Motor neuron (in vitro differentiated cells): ENCODE measurements around the gene ATIC. TPM values are rescaled to one million over a fixed set of nuclear protein-coding genes. Genes with fewer than 3 reads are reported as not detected.
A peak's percentile ranks its signal among the peaks of the same experiment; 100 is the strongest.
"Not testable (repeated sequence)": the region's sequence is repeated elsewhere in the genome, so short reads cannot be mapped to it uniquely, and the experiment has no call there.

Experiments used
- ATAC-seq, 8 experiments: fragments of 200-7000 bp; cut with Tn5 transposase; replicated peaks in 6 of 8; 2 replicates each; pipeline ENCODE4 v1.8.0; 2021; ENCODE audit warnings: mild to moderate bottlenecking in 8 of 8, moderate library complexity in 8 of 8
- H3K27ac ChIP-seq, 2 donors: fragments of 250-450 bp; sonication (Bioruptor Pico); 2 replicates each; pipeline ENCODE4 v1.9.0; 2021; ENCODE audit warnings: antibody characterized with exemption in 2 of 2, mild to moderate bottlenecking in 2 of 2, moderate library complexity in 1 of 2
- H3K4me1 ChIP-seq, 2 donors: fragments of 250-450 bp; sonication (Bioruptor Pico); replicated peaks in 1 of 2; 2 replicates each; pipeline ENCODE4 v1.6.1; 2021; ENCODE audit warnings: antibody characterized with exemption in 2 of 2, mild to moderate bottlenecking in 2 of 2, moderate library complexity in 1 of 2
- H3K4me3 ChIP-seq, 5 donors: fragments of 250-450 bp; sonication (Bioruptor Pico); 2 replicates each; pipeline ENCODE4 v1.9.0; 2021; ENCODE audit warnings: antibody characterized with exemption in 5 of 5, mild to moderate bottlenecking in 5 of 5, moderate library complexity in 4 of 5
- WGBS, 10 experiments: fragments of 450-650 bp; shearing (Covaris generic); methylation state at CpG; one replicate each; pipeline ENCODE4 v1.0.0; 2022; 5-methylcytosine and 5-hydroxymethylcytosine counted together
- in situ Hi-C, 9 experiments: fragments of 400-800 bp; cut with MboI; loops; one replicate each; pipeline ENCODE4 v1.15.0; 2021; ENCODE audit warnings: low sequenced_read_pairs in 9 of 9, low pct_unique_long_range_greater_than_20kb in 2 of 9; ENCODE audit not compliant: unreplicated experiment in 9 of 9
- total RNA-seq, 8 experiments: library from RNA; unstranded; fragments of 300-600 nt; gene quantifications; 2 replicates each; pipeline versions ENCODE4 v1.2.3 to v1.2.4, GENCODE V29; 2022

The ATIC gene
- total RNA-seq, 8 experiments from 2014 or later = 15.4 to 241 (median 74.6) TPM

DNA sequence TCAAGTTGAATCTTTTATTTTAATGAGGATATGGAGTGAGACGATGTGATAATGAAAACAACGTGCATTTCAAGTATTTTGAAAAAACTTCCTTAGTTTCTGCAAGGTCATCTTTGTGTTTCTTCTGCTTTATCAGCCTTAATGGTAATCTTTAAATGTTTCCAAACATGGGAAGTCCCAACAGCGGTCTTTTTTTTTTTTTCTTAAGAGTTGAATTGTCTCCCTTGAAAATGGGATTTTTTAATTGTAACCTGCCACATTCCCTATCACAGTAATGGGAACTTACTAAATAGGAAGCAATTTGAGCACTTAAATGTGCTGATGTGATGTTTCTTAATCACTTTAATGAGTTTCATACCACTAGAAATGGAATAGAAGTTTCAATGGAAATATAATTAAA is 45.8 kb downstream of the ATIC start:
- Histone ChIP-seq H3K27ac (no peak overlapping the region), H3K4me1 (no peaks in the 10 kb centered on the region), H3K4me3 (no peak overlapping the region)
- in situ Hi-C loops = no loop called here
- WGBS, 10 experiments = 0 to 100% (median 75%) methylated on average over 2 to 3 of the region's 3 CpGs
- ATAC-seq = peak in 3 of 8 experiments; percentile 6 to 37 (median 7)

DNA sequence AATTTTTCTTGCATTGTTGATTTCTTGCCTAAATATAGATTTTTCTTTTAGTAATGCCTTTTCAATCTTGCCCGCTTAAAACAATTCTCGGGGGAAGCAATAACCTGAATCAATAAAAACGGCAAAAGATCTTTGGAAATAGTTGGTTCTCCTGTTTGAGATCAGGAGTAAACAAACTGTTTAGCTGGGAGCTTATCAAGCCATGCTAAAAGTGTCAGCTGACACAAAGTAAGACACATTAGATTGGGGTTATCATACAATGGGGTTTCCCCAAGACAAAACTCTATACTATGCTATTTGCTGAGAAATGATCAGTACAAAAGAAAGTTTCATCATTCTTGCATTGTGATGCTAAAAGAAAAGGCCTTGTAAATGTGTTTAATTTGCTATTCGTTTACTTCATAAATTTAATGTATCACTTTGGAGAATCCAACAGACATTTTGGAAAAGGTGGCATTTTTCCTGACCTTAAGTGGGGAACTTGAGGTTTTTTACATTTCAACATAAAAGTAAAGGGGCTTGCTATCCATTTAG is 46.5 kb downstream of the ATIC start:
- H3K4me3 ChIP-seq = no peak overlapping the region
- no peaks in the 10 kb centered on the region for H3K4me1 ChIP-seq
- H3K27ac ChIP-seq = no peak overlapping the region
- no peak for ATAC-seq
- WGBS, 10 experiments = 76 to 100% (median 86%) methylated on average over 1 to 4 of the region's 4 CpGs
- in situ Hi-C loops = no loop called here

GRCh38 chr2:215358891-215359575 is 47.2 kb downstream of the ATIC start:
- ATAC-seq = no peak
- Histone ChIP-seq H3K27ac (no peak overlapping the region), H3K4me3 (no peak overlapping the region), H3K4me1 (no peaks in the 10 kb centered on the region)
- WGBS, 10 experiments = 76 to 99% (median 93%) methylated on average over 2 to 13 of the region's 15 CpGs; no CpG with 5 or more reads in 2 of the 10 experiments
- in situ Hi-C loops = no loop called here

- no peak overlapping the region for H3K27ac ChIP-seq
- no peak overlapping the region for H3K4me3 ChIP-seq
- no peak for ATAC-seq
- 83 to 100% (median 100%) methylated on average over 1 of the region's 1 CpG; no CpG with 5 or more reads in 3 of the 10 experiments for WGBS, 10 experiments
- no peaks in the 10 kb centered on the region for H3K4me1 ChIP-seq
- in situ Hi-C loops = no loop called here
Measured at GRCh38 chr2:215359576-215359922, 47.7 kb downstream of the ATIC start.

GRCh38 chr2:215360059-215360458 is 48.2 kb downstream of the ATIC start:
- in situ Hi-C loops, H3K4me3 ChIP-seq, H3K4me1 ChIP-seq, H3K27ac ChIP-seq, ATAC-seq: not testable (repeated sequence)
- 88 to 100% (median 100%) methylated on average over 1 to 2 of the region's 3 CpGs; no CpG with 5 or more reads in 3 of the 10 experiments for WGBS, 10 experiments

- in situ Hi-C loops = no loop called here
- Histone ChIP-seq H3K27ac (no peak overlapping the region), H3K4me1 (no peaks in the 10 kb centered on the region), H3K4me3 (no peak overlapping the region)
- 65 to 100% (median 100%) methylated on average over 1 to 2 of the region's 2 CpGs; no CpG with 5 or more reads in 3 of the 10 experiments for WGBS, 10 experiments
- no peak for ATAC-seq
Measured at GRCh38 chr2:215360596-215360995, 48.7 kb downstream of the ATIC start.

- H3K4me3 ChIP-seq = no peak overlapping the region
- in situ Hi-C loops = no loop called here
- ATAC-seq = no peak
- 75 to 100% (median 92%) methylated on average over 1 to 4 of the region's 4 CpGs; no CpG with 5 or more reads in 1 of the 10 experiments for WGBS, 10 experiments
- H3K27ac ChIP-seq = no peak overlapping the region
- H3K4me1 ChIP-seq = no peaks in the 10 kb centered on the region
Measured at GRCh38 chr2:215361211-215361875, 49.5 kb downstream of the ATIC start.

- no peak for ATAC-seq
- Histone ChIP-seq H3K27ac (no peak overlapping the region), H3K4me3 (no peak overlapping the region), H3K4me1 (no peaks in the 10 kb centered on the region)
- in situ Hi-C loops = no loop called here
- WGBS, 10 experiments = 67 to 100% (median 90%) methylated on average over 1 to 6 of the region's 6 CpGs; no CpG with 5 or more reads in 1 of the 10 experiments
Measured at GRCh38 chr2:215361876-215362561, 50.2 kb downstream of the ATIC start.

DNA sequence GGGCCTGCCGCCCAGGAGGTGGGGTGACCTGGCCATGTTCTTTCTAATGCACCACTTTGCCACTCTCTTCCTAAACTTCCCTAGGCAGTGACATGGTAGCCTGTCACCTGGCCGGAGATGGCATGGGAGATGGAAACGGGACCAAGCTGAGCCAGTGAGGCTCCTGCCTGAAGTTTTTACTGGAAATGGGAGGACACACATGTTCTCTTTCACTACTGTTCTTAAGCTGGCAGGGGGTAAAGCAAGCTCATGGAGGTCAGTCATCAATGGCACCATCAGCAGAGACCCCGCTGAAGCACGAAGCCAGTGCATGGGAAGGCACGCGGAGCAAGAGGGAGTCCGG is 50.7 kb downstream of the ATIC start:
- no peak for ATAC-seq
- Histone ChIP-seq H3K27ac (no peak overlapping the region), H3K4me1 (no peaks in the 10 kb centered on the region), H3K4me3 (no peak overlapping the region)
- WGBS, 10 experiments = 80 to 100% (median 96%) methylated on average over 1 to 5 of the region's 8 CpGs; no CpG with 5 or more reads in 1 of the 10 experiments
- in situ Hi-C loops = no loop called here

DNA sequence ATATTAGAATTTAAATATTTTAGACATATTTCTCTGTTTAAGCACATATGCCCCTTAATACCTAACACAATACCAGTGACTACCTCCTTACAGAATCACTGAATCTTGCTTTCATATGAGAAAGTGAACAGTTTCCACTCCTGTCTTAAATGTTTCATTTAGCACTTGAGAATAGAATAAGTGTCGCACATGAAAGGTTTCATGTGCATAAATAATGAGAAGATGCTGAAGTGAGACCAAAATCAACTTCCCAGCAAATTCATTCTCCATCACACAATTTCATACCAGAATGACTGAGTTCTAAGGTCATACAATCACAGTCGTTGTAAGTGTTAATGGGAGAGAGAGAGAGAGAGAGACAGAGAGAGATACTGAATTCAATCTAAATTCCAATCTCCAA is 51.2 kb downstream of the ATIC start:
- Histone ChIP-seq H3K27ac (no peak overlapping the region), H3K4me3 (no peak overlapping the region), H3K4me1 (no peaks in the 10 kb centered on the region)
- ATAC-seq = no peak
- 79 to 100% (median 87%) methylated on average over 1 to 2 of the region's 2 CpGs for WGBS, 10 experiments
- in situ Hi-C loops = no loop called here

DNA sequence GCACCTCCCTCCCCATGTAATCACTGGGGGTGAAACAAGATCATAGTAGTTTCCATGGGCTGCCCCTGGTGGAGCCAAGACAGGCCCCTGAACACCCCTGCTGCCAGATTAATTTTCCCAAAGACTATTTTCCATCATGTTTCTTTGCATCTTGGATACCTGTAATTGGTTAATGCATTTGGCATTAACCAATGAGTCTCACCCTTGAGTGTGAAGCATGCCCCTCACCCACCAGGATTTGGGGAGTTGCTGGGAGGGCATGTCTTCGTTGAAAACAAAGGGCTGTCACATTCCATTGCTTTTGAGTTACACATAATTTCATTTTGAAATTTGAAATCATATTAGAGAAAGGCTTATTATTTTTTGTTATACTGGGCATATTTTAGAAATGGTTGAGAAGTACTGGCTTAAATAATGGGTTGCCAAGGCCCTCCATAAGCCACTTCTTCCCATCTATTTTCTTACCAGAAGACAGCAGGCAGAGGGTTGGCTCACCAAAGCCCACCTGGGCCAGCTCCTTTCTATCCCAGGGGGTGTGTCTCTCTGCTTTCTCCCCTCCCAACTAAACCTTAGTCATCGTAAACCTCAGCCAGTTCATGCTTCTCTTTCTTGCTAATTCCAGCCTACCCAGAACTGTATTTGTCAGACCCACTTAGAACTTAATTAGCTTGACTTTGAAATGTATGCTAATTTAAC is 51.8 kb downstream of the ATIC start:
- H3K4me1 ChIP-seq = no peaks in the 10 kb centered on the region
- 80 to 100% (median 94%) methylated on average over 1 to 2 of the region's 2 CpGs; no CpG with 5 or more reads in 3 of the 10 experiments for WGBS, 10 experiments
- no peak overlapping the region for H3K4me3 ChIP-seq
- in situ Hi-C loops = no loop called here
- ATAC-seq = peak in 1 of 8 experiments; percentile 43
- H3K27ac ChIP-seq = no peak overlapping the region

DNA sequence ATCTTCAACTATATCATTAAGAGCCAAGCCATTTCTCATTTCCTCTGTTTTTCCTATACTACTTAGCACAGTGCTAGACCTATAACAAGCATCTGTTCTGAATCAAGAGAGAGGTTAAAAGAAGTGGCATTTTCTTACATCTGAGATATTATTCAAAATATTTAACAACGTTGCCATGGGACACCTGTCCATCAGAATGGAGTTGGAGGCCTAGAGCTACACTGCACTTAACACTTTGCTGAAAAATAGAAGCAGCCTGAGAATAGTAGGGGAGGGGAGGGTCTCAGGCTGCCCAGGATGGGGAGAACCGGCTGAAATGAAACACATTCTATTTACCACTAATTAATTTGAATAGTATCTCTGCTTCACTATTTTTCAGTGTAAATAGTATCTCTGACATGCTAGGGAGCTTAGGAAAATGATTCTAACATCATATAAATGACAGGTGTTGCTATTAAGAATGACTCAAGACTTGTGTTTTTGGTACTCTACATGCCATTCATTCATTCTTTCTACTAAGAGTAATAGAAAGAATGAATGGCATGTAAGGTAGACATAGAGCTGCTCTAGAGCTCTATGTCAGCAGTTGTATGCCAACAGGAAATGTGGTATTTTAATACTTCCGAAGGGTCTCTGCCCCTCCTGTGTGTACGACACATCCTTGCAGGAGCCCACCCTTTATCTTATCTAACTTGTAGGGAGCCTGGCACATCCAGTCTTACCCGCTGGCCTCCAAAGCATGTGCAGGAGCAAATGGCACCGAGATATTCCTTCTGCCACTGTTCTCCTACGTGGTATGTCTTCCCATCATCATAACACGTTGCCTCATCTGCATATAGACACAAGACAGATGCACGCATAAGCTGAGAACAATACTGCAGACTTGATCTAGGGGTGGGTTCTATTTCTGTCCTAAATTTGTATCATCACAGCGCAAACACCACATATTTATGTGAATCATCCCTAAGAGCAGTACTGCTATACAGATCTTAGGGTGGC is 52.6 kb downstream of the ATIC start:
- WGBS, 10 experiments = 58 to 97% (median 89%) methylated on average over 2 to 9 of the region's 10 CpGs
- in situ Hi-C loops = no loop called here
- Histone ChIP-seq H3K4me3 (no peak overlapping the region), H3K27ac (no peak overlapping the region), H3K4me1 (no peaks in the 10 kb centered on the region)
- peak in 2 of 8 experiments; percentile 23 to 33 for ATAC-seq
